HEK293T (cell line): ENCODE data around the gene SYNGR1.

Source experiments
- ARNT ChIP-seq: fragments of 450-650 bp; IDR thresholded peaks from 2 replicates; pipeline ENCODE4 v1.6.1; 2017; ENCODE audit warnings: mild to moderate bottlenecking
- BHLHE40 ChIP-seq: fragments of 450-650 bp; IDR thresholded peaks from 2 replicates; pipeline ENCODE4 v1.6.1; 2016; ENCODE audit warnings: mild to moderate bottlenecking, moderate library complexity, borderline replicate concordance
- CTBP1 ChIP-seq: fragments of 450-650 bp; IDR thresholded peaks from 2 replicates; pipeline ENCODE4 v1.6.1; 2016; ENCODE audit warnings: borderline replicate concordance
- FOXA1 ChIP-seq: fragments of 450-650 bp; IDR thresholded peaks from 2 replicates; pipeline ENCODE4 v1.6.1; 2016; ENCODE audit warnings: mild to moderate bottlenecking
- FOXK2 ChIP-seq: fragments of 450-650 bp; IDR thresholded peaks from 2 replicates; pipeline ENCODE4 v1.6.1; 2016; ENCODE audit warnings: mild to moderate bottlenecking
- FOXM1 ChIP-seq: fragments of 450-650 bp; IDR thresholded peaks from 2 replicates; pipeline ENCODE4 v1.6.1; 2017; ENCODE audit warnings: mild to moderate bottlenecking, borderline replicate concordance
- L3MBTL2 ChIP-seq: fragments of 450-650 bp; conservative IDR thresholded peaks from 2 replicates; pipeline ENCODE4 v1.6.1; 2016; ENCODE audit warnings: mild to moderate bottlenecking
- LEF1 ChIP-seq: fragments of 450-650 bp; IDR thresholded peaks from 2 replicates; pipeline ENCODE4 v1.6.1; 2017; ENCODE audit warnings: mild to moderate bottlenecking, borderline replicate concordance
- NFRKB ChIP-seq: fragments of 450-650 bp; IDR thresholded peaks from 2 replicates; pipeline ENCODE4 v1.6.1; 2016; ENCODE audit warnings: mild to moderate bottlenecking, moderate library complexity
- PKNOX1 ChIP-seq: fragments of 450-650 bp; IDR thresholded peaks from 2 replicates; pipeline ENCODE4 v1.6.1; 2016
- SP1 ChIP-seq: fragments of 450-650 bp; IDR thresholded peaks from 2 replicates; pipeline ENCODE4 v1.6.1; 2017
- SUZ12 ChIP-seq: fragments of 450-650 bp; IDR thresholded peaks from 2 replicates; pipeline ENCODE4 v1.6.1; 2016; ENCODE audit warnings: mild to moderate bottlenecking
- ZNF384 ChIP-seq: fragments of 450-650 bp; IDR thresholded peaks from 2 replicates; pipeline ENCODE4 v1.6.1; 2016

- no peak for TF ChIP-seq SUZ12
- no peak for TF ChIP-seq SP1
- no peak for TF ChIP-seq BHLHE40
- no peak for TF ChIP-seq L3MBTL2
- TF ChIP-seq FOXM1 = no peak
- no peak for TF ChIP-seq LEF1
- TF ChIP-seq NFRKB = no peak
- no peak for TF ChIP-seq CTBP1
- no peak for TF ChIP-seq FOXK2
- no peak for TF ChIP-seq ZNF384
- TF ChIP-seq FOXA1 = no peak
- TF ChIP-seq PKNOX1 = no peak
- TF ChIP-seq ARNT = no peak
Observed at GRCh38 chr22:39361496-39361895, 11.7 kb downstream of the SYNGR1 start.
